Rectal smooth muscle tissue (tissue), 1 donor: Measurements from ENCODE around the gene EPSTI1.

Source experiments
- H3K27ac ChIP-seq: one replicate; pipeline ENCODE4 v1.7.0; 2013; ENCODE audit warnings: low read depth, low read length, inconsistent platforms
- H3K27me3 ChIP-seq: one replicate; pipeline ENCODE4 v1.7.0; 2013; ENCODE audit warnings: low read length; ENCODE audit not compliant: control insufficient read depth, insufficient read depth
- H3K36me3 ChIP-seq: one replicate; pipeline ENCODE4 v1.7.0; 2013; ENCODE audit warnings: low read length; ENCODE audit not compliant: control insufficient read depth, insufficient read depth
- H3K4me1 ChIP-seq: one replicate; pipeline ENCODE4 v1.7.0; 2013; ENCODE audit warnings: low read length; ENCODE audit not compliant: control insufficient read depth, insufficient read depth
- H3K4me3 ChIP-seq: one replicate; pipeline ENCODE4 v1.7.0; 2013; ENCODE audit warnings: low read length
- H3K9ac ChIP-seq: one replicate; pipeline ENCODE4 v1.7.0; 2013; ENCODE audit warnings: low read length

The EPSTI1 gene

GRCh38 chr13:43021926-43022670 is 30.1 kb upstream of the EPSTI1 start:
- Histone ChIP-seq H3K4me3 (no peak overlapping the region), H3K27ac (no peak overlapping the region), H3K36me3 (no peaks in the 10 kb centered on the region), H3K9ac (no peak overlapping the region), H3K4me1 (peaks cover 9% of the 10 kb centered on the region), H3K27me3 (no peaks in the 10 kb centered on the region)

DNA sequence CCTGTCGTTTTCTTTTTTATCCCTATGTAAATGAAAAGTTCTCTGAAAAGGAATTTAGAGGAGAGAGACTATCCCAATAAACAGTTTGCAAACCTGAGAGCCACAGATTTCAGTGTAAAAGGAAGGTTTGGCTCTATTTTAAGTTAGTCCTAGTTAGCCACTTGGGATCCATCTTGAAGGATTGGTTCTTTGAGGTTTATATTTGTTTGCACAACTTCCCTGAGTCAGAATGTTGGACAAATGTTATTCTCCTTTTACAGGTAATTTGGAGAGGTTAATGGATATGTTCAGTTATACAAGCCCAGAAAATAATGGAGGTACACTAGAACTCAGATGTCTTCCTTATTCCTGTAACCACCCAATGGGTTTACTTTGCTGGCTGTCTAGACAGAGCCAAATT is 28.8 kb upstream of the EPSTI1 start:
- peaks cover 9% of the 10 kb centered on the region for H3K4me1 ChIP-seq
- no peak overlapping the region for H3K9ac ChIP-seq
- H3K4me3 ChIP-seq: no peak overlapping the region
- no peaks in the 10 kb centered on the region for H3K27me3 ChIP-seq
- no peaks in the 10 kb centered on the region for H3K36me3 ChIP-seq
- H3K27ac ChIP-seq: no peak overlapping the region

DNA sequence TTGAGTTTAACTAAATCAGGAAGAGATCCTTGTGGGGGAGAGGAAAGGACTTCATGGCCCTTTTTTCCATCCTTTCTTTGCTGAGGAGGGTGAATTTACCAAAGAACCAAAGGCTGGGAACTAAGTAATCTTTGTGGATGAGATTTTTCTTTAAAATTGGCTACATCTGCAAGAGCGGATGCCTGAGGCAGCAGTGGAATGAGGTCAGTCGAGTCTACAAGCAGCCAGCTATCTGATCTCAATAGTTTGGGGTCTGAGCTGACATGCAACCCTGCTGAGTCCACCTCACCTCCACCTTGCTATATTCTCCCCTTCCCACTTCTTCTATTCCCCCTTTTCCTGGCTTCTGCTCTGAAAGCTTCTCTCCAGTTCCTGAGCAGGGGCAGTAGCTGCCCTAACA is 27.8 kb upstream of the EPSTI1 start:
- no peak overlapping the region for H3K4me3 ChIP-seq
- H3K36me3 ChIP-seq: no peaks in the 10 kb centered on the region
- H3K27ac ChIP-seq: no peak overlapping the region
- no peak overlapping the region for H3K9ac ChIP-seq
- no peaks in the 10 kb centered on the region for H3K27me3 ChIP-seq
- H3K4me1 ChIP-seq: peaks cover under 1% of the 10 kb centered on the region

GRCh38 chr13:43016226-43016625 is 24.2 kb upstream of the EPSTI1 start:
- no peaks in the 10 kb centered on the region for H3K27me3 ChIP-seq
- no peaks in the 10 kb centered on the region for H3K4me1 ChIP-seq
- H3K27ac ChIP-seq: no peak overlapping the region
- no peak overlapping the region for H3K9ac ChIP-seq
- H3K36me3 ChIP-seq: no peaks in the 10 kb centered on the region
- H3K4me3 ChIP-seq: no peak overlapping the region

DNA sequence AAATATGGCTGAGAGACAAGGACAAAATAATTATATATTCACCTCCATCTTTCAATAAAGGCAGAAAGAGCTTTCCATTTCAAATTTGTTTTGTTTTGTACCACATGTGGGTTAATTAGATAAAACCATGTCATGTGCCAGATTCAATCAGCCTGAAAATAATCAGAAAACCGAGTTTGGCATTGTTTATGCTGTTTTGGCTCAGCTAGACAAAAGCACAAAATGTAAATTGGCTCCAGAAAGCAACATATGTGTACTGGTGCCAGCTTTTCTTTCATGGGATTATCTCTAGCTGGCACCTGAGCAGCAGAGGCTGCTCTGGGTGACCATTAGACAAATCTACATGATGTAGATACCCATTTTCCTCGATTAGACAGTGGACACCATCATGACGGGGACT is 22.1 kb upstream of the EPSTI1 start:
- no peak overlapping the region for H3K9ac ChIP-seq
- H3K4me3 ChIP-seq: no peak overlapping the region
- H3K27me3 ChIP-seq: no peaks in the 10 kb centered on the region

GRCh38 chr13:43009506-43009905 is 17.5 kb upstream of the EPSTI1 start:
- no peak overlapping the region for H3K27ac ChIP-seq
- no peak overlapping the region for H3K9ac ChIP-seq
- no peaks in the 10 kb centered on the region for H3K27me3 ChIP-seq
- no peak overlapping the region for H3K4me3 ChIP-seq
- no peaks in the 10 kb centered on the region for H3K36me3 ChIP-seq
- H3K4me1 ChIP-seq: peaks cover 3% of the 10 kb centered on the region

More for the DNA sequence above, 22.1 kb upstream of the EPSTI1 start:
- Histone ChIP-seq H3K36me3 (no peaks in the 10 kb centered on the region), H3K4me1 (no peaks in the 10 kb centered on the region), H3K27ac (no peak overlapping the region)

DNA sequence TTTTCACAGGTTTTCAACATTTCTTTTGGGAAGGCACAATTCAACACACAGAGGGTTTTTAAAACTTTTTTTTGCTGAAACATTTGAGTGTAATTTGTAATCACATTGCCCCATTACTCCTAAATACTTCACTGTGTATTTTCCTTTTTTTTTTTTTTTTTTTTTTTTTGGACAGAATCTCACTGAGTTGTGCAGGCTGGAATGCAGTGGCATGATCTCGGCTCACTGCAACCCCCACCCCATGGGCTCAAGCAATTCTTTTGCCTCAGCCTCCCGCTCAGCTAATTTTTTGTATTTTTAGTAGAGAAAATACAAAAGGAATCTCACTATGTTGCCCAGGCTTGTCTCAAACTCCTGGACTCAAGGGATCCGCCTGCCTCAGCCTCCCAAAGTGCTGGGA is 16.6 kb upstream of the EPSTI1 start:
- Histone ChIP-seq H3K36me3 (no peaks in the 10 kb centered on the region), H3K4me3 (no peak overlapping the region), H3K27me3 (no peaks in the 10 kb centered on the region), H3K4me1 (peaks cover 3% of the 10 kb centered on the region), H3K9ac (no peak overlapping the region), H3K27ac (no peak overlapping the region)

DNA sequence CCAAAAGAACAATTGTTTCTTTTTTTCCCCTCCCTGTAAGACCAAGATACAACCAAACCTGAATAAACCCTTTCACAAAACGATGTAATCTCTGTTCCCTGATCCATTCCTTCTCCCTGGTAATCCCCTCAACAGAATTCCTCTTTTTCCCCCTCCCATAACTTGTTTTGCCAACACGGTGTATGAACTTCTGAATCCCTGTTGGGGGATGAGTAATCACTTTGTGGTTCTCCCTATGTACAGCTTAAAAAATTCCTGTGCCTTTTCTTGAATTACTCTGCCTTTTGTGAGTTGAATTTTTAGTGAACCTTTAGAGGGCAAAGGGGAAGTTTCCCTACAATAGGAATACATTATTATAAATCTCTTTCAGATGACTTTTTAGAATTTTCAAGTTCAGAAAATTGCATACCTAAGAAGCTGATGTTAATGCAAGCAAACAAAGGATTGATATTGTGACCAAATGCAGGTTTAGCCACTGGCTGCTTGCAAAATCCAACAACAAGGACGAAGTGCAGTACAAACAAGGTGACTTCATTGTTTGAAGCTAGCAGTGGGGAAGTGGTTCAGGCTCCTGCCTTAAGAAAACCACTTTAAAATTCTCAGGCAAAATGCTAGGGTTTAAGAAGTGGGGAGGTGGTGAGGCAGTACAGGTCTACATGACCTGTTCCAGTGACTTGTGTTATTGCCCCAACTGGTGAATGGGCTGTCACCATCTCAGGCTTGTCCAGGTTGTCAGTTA is 15.0 kb upstream of the EPSTI1 start:
- H3K27me3 ChIP-seq: no peaks in the 10 kb centered on the region
- H3K4me1 ChIP-seq: peaks cover 3% of the 10 kb centered on the region
- H3K9ac ChIP-seq: no peak overlapping the region
- H3K27ac ChIP-seq: no peak overlapping the region
- H3K36me3 ChIP-seq: no peaks in the 10 kb centered on the region
- no peak overlapping the region for H3K4me3 ChIP-seq

- Histone ChIP-seq H3K4me3 (no peak overlapping the region), H3K27me3 (no peaks in the 10 kb centered on the region), H3K9ac (no peak overlapping the region), H3K4me1 (peaks cover 3% of the 10 kb centered on the region), H3K27ac (no peak overlapping the region), H3K36me3 (no peaks in the 10 kb centered on the region)
Observed at GRCh38 chr13:43005460-43006236, 13.6 kb upstream of the EPSTI1 start.

DNA sequence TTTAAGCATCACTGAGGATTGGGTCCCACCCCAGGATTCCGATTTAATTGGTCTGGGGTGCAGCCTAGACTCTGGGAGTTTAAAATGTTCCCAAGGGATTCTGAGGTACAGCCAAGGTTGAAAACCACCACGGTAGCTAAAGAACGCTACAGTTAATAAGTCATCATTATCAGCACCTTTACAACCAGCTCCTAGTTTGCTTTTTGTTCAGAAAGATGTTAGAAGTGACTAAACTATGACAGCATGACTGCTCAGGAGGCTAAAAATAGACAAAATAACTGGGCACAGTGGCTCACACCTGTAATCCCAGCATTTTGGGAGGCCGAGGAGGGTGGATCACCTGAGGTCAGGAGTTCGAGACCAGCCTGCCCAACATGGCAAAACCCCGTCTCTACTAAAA is 11.7 kb upstream of the EPSTI1 start:
- H3K27ac ChIP-seq: no peak overlapping the region
- no peaks in the 10 kb centered on the region for H3K36me3 ChIP-seq
- peaks cover 3% of the 10 kb centered on the region for H3K4me1 ChIP-seq
- H3K27me3 ChIP-seq: no peaks in the 10 kb centered on the region
- H3K9ac ChIP-seq: no peak overlapping the region
- no peak overlapping the region for H3K4me3 ChIP-seq

- H3K27me3 ChIP-seq: no peaks in the 10 kb centered on the region
- no peak overlapping the region for H3K9ac ChIP-seq
- H3K36me3 ChIP-seq: no peaks in the 10 kb centered on the region
- H3K4me1 ChIP-seq: peaks cover 3% of the 10 kb centered on the region
- no peak overlapping the region for H3K27ac ChIP-seq
- no peak overlapping the region for H3K4me3 ChIP-seq
Observed at GRCh38 chr13:43003010-43003409, 11.0 kb upstream of the EPSTI1 start.

DNA sequence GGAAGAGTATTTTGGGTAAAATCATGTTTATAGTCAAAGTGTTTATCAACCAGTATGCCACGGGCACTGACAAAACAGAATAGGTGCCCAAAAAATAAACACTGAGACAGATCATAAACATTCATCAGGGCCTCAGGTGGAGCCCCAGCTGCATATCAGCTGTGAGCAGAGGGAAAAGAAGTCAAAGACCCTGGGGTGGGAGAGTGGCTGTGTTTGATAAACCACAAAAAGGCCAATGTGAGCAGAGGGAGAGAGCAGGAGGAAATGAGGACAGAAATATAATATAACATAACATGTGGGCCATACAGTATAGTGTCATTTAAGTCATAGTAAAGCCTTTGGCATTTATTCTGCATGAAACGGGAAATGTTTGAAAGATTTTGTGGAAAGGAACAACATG is 10.0 kb upstream of the EPSTI1 start:
- Histone ChIP-seq H3K36me3 (no peaks in the 10 kb centered on the region), H3K4me3 (no peak overlapping the region), H3K27ac (no peak overlapping the region), H3K27me3 (no peaks in the 10 kb centered on the region), H3K9ac (no peak overlapping the region), H3K4me1 (peaks cover 3% of the 10 kb centered on the region)
